ENCODE measurements around the gene ANKRD65.
A peak's percentile ranks its signal among the peaks of the same experiment; 100 is the strongest.
"Not testable (repeated sequence)": the region's sequence is repeated elsewhere in the genome, so short reads cannot be mapped to it uniquely, and the experiment has no call there.

The ANKRD65 gene

GRCh38 chr1:1412311-1412902 lies 8.7 kb downstream of the ANKRD65 start:
- not testable (repeated sequence) for DNase-seq

GRCh38 chr1:1411626-1412025 lies 9.4 kb downstream of the ANKRD65 start:
- DNase-seq = no peak

- not testable (repeated sequence) for DNase-seq
Observed at GRCh38 chr1:1410238-1410637, 10.8 kb downstream of the ANKRD65 start.

- DNase-seq = no peak
Observed at GRCh38 chr1:1407636-1408318, 13.3 kb downstream of the ANKRD65 start.

GRCh38 chr1:1406821-1407635 lies 14.0 kb downstream of the ANKRD65 start, which contains the start of gene MRPL20:
MRPL20 (minus strand) TSS chr1:1407293; CDS start chr1:1407217, 76 bp downstream.
- peak; percentile 64 for DNase-seq

DNA sequence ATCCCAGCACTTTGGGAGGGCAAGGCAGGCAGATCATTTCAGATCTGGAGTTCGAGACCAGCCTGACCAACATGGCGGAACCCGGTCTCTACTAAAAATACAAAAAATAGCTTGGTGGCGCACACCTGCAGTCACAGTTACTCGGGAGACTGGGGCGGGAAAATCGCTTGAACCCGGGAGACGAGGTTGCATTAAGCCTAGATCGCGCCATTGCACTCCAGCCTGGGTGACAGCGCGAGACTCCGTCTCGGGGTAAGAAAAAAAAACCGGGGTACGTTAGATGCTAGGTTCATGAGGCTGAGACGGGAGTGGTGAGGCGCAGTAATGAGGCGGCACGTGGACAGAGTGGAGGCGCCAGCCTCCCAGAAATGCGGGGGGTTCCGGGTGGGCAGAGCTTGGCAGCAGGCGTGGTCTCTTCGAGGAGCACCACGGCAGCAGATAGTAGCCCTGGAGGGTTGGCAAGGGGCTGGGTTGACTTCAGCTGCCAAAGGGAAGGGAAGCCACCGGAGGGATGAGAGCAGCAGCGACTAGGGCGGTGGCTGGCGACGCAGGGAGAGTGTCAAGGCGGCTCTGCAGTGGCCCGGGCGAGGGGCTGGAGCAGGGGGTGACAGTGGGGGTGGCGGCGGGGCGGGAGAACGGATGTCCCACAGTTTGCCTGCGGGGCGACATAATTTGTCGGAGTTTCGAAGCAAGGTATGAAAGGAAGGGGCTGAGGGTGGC lies 14.8 kb downstream of the ANKRD65 start:
- DNase-seq = no peak

GRCh38 chr1:1403653-1404052 lies 17.4 kb downstream of the ANKRD65 start:
- no peak for DNase-seq

- DNase-seq = not testable (repeated sequence)
Observed at GRCh38 chr1:1402901-1403392, 18.1 kb downstream of the ANKRD65 start.

- peak; percentile 48 for DNase-seq
Observed at GRCh38 chr1:1402072-1402900, 18.8 kb downstream of the ANKRD65 start.

DNA sequence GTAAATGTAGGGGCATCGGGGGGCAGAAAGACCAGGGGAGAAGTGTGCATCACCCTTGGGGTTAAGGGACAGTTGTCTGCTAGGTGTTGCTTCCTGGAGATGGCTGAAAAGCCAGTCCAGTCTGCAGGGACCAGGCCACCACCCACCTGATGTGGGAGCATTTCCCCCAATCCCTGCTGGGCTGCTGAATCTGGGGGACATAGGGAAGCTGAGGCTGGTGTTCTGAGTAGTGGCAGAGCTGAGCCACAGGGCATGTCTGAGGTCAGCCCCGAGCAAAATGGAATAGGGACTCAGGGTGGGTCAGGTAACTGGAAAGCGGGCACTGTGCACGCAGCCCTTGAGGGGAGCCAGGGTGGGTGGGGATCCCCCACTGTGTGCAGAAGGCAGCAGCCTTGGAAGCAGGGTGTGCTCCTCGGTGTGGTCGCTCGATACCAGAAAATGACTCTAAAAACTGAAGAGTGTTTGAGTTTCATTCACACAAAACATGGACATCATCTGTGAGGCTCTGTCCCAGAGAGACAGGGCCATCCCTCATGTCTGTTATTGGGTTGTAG lies 19.5 kb downstream of the ANKRD65 start:
- DNase-seq = no peak

- DNase-seq = no peak
Observed at GRCh38 chr1:1400576-1401456, 20.3 kb downstream of the ANKRD65 start.

DNA sequence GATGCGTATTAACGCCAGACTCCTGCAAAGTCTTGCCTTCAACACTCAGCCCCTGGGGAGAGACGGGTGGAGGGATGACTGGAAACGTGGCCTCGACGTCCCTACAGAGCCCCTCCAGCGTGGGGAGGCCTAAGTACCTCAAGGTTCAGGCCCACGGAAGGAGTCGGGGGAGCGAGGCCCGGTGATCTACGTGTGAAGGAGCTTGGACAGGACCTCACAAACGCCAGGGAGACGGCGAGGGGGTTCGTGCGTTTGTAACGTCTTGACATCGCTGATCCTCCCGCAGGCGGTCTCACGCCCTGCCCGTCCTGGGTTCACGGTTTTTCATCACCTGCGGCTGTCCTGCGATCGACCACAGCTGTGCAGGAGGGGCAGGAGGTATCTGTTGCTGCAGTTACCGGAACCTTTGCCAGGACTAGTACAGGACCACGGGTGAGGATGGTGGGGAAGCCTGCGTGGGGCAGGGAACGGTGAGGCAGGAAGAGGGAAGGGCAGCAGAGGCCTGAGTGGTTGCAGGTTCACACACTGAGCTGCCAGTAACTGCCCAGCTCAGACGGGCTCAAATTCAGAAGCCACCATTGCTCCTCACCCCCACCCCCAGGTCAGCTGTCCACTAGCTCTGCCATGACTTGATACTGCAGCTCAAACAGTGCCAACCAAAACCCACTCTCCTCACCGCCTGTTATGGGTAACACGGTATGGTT lies 21.1 kb downstream of the ANKRD65 start:
- DNase-seq = no peak

- peak; percentile 94 for DNase-seq
Observed at GRCh38 chr1:1399187-1399871, 21.7 kb downstream of the ANKRD65 start, which contains the start of gene CCNL2. CCNL2 (minus strand) TSS chr1:1399335; CDS start chr1:1399306, 29 bp downstream.

- DNase-seq = no peak
Observed at GRCh38 chr1:1398677-1399186, 22.3 kb downstream of the ANKRD65 start.

- no peak for DNase-seq
Observed at GRCh38 chr1:1397839-1398523, 23.1 kb downstream of the ANKRD65 start.

DNA sequence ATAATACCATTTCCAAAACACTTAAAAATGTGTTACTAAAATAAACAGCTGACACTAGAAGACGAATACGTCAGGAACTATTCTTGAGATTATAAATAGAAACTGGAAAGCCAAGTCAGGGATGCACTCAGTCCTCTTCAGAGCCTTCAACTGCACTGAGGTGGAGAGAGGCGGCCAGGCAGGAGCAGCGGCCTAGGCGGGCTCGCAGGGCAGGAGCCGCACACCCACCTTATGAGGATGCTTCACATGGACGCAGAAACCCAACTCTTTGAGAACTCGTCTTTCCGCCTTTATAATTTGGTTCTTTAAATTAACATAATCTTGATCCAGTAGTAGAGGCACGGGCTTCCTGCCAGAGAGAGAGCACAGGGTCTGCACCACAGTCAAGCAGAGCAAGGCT lies 25.9 kb downstream of the ANKRD65 start:
- DNase-seq = no peak

DNA sequence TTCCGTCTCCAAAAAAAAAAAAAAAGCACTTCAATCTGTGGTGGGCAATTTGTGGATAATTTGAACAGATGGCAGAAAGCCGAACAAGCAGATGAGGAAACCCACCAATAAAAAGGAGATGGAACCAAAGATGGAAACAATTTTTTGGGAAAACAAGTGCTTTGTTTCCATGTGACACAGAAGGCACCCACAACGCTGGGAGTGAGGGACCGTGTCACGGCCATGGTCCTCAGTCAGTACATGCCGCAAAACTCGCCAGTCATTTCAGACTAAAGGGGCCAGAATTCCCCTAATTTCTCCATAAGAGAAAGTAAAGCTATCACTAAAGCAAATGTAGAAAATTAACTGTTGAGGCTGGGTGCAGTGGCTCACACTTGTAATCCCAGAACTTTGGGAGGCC lies 27.0 kb downstream of the ANKRD65 start:
- DNase-seq = no peak

DNA sequence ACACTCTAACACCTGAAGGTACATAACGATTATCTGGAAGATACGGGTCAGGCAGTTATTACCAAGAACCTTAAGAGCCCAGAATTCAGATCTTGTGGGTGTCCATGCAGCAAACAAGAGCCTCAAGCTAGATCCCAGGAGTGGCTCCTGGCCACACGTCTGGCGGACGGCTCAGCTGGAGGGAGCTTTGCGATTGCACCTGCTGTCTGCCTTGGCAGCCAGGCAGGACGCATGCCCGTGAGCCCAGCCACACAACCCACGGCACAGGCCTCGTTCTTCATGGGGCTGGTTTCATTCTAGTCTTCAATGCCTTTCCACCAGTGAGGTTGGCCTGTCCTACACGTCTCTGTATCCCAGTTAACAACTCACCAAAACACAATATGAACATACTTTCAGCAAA lies 27.6 kb downstream of the ANKRD65 start:
- no peak for DNase-seq

All from kidney glomerular epithelial cell (primary cell).